GM19468 (cell line): ENCODE data around the gene MRPS5.

ENCODE experiments used
- ATAC-seq: cut with Tn5 transposase; IDR thresholded peaks from one replicate; pipeline ENCODE4 v1.9.1; 2021; ENCODE audit warnings: mild to moderate bottlenecking, moderate library complexity, moderate number of reproducible peaks; ENCODE audit not compliant: unreplicated experiment; ENCODE audit errors: extremely low read depth

Gene MRPS5

GRCh38 chr2:95121407-95122196 is at the start of gene MRPS5:
TSS of gene MRPS5 (minus strand) at chr2:95121808. CDS start at chr2:95121791, 17 bp downstream.
- ATAC-seq, result peak; percentile 87

DNA sequence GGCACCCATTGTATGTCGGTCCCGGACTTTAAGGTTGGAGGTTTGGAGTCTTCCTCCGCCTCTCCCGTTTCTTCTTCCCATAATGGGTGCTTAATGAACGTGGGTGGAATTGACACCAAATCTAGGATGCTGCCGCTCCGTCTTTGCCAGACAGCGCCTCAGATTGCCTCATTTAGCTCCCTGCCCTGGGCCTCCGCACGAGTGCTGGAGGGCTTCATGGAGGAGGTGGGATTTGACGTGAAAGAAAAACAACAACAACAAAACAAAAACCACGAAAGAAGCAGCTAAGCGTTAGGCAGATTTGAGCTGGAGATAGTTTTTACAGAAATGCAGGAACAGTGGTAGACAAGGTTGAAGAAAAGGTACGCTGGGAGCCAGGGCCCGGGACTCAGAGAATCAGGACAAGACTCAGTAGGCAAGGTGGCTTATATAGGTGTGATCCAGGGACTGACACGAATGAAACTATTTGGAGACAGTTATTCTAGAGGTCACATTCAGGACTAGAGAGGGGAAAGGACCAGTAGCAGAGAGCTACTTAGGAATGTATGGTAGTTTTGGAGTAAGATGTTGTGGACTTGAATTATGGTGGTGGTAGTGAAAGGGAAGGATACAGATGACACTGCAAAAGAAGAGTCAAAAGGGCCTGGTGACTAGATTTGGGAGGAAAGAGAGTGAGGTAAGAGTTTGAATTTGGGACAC is 44.6 kb upstream of the MRPS5 start:
- ATAC-seq, result no peak

DNA sequence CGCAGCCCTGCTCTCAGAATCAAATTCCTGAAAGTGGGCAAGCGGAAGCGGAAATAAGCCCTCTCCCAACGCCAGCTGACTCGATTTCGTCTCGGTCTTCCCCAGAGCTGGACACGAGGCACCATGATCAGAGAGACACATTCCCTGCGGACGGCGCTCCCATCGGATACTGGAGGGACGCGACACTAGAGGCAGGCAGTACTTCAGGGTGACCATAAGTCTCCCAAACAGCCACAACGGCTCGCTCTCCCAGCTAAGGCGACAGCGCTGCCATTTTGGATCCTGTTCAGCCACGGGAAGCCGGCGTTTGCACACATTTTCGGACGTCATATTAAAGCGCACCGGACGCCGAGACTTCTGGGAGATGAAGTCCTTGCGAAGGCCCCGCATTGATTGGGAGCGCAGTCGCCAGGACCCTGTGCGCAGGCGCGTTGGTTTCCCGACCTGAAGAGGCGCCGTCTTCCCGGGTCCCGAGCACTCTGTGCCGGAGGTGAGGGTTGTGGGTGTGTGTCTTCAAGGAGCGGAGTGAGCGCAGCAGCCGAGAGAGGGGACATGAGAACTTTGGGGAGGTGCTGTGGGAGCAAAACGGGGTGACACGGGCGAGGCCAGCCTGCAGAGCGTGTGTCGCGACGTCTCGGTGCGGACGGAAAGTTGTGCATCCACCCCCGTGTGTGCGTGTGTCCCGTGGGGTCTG is 43.9 kb upstream of the MRPS5 start, which contains the start of gene ZNF2:
ZNF2 (plus strand) TSS at position 439 of the 694 bp plus-strand sequence. CDS start 10,418 bp downstream, outside the sequence.
- peak; percentile 85 for ATAC-seq

GRCh38 chr2:95165030-95165370 is 43.4 kb upstream of the MRPS5 start:
- ATAC-seq, result no peak

DNA sequence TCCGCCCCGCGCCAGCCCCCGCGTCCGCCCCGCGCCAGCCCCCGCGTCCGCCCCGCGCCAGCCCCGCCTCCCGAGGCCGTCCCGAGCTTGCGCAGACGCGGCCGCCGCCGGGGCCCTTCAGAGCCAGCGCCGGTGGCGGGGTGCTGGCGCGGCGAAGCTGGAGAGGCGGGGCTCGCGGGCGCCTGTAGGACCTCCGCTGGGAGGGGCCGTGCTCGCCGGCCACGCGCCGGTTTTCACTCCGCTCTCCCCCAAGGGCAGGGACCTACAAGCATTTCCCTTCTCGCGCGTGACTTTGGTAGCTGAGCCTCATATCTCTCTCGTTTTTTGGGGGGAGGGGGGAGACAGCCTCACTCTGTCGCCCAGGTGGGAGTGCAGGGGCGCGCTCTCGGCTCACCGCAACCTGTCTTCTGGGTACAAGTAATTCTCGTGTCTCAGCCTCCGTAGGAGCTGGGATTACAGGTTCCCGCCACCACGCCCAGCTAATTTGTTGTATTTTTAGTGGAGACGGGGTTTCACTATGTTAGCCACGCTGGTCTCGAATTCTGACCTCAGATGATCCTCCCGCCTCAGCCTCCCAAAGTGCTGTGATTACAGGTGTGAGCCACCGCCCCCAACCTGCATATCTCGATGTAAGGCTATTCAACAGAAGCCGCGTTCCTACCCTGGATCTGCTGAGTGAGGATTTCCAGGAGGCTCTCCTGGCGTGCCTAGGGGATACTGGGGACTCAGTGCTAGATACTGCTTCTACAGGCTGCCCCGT is 38.3 kb upstream of the MRPS5 start, which contains the start of gene ZNF514:
ZNF514 (minus strand) TSS at position 159 of the 760 bp plus-strand sequence. CDS start 6,595 bp downstream, outside the sequence.
- peak; percentile 87 for ATAC-seq

DNA sequence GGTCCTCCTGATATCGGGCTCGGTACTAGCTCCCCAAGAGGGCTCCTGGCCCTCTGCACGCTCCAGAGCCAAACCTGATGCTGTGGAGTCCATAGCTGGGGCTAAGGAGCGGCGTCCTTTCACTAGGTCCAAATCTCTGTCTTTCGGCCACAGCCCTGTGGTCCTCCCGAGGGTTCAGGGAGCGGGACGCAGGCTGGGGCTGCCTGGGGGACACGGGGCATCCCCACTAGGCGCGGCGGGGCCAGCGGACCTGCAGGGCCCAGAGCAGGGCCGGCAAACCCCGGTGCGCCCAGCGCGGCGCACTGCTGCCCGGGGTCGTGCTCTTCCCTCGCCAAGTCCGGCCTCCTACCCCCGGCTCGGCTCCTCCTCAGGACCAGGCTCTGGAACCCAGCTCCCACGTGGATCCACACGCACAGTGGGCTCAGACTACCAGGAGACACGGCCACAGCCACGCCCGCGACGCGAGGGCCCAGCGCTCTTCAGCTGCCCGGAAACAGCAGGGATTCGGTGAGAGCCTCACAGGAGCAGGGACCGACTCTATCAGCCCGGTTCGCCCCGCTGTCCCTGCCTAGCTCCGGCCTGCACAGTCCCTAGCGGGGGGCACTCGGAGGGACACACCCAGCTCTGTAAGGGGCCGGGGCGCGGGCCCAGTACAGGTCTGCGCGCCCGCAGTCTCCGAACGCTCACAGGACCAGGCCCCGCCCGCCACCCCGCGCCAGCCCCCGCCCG is 37.4 kb upstream of the MRPS5 start:
- no peak for ATAC-seq

GRCh38 chr2:95158441-95158840 is 36.8 kb upstream of the MRPS5 start:
- no peak for ATAC-seq

DNA sequence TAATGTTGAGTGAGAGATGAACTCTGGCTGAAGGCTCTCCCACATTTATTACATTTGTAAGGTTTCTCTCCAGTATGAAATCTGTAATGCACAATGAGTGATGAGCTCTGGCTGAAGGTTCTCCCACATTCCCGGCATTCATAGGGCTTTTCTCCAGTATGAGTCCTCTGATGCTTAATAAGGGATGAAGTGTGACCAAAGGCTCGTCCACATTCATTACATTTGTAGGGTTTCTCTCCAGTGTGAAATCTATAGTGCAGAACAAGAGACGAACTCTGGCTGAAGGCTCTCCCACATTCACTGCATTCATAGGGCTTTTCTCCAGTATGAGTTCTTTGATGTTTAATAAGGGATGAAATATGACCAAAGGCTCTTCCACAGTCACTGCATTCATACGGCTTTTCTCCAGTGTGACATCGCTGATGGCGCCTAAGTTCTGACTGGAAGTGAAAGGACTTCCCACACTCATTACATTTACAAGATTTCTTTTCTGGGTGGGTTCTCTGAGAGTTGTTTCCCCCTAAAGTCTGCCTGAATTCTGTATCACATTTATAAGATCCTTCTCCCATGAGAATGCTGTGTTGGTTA is 27.9 kb upstream of the MRPS5 start:
- no peak for ATAC-seq

- ATAC-seq, result no peak
Measured at GRCh38 chr2:95143838-95144237, 22.2 kb upstream of the MRPS5 start.

DNA sequence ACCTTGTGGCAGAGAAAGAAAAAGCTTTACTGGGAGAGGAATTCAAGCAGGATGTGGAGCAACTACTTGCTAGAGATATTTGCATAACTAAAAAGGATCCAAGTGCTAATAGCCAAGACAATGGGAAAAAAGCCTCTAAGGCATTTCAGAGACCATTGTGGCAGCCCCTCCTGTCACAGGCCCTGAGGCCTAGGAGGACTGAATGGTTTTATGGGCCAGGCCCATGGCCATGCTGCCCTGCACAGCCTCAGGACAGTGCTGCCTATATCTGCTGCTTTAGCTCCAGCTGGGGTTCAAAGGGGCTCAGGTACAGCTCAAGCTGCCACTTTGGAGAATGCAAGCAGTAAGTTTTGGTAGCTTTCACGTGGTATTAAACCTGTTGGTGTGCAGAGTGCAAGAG is 17.1 kb upstream of the MRPS5 start:
- no peak for ATAC-seq

DNA sequence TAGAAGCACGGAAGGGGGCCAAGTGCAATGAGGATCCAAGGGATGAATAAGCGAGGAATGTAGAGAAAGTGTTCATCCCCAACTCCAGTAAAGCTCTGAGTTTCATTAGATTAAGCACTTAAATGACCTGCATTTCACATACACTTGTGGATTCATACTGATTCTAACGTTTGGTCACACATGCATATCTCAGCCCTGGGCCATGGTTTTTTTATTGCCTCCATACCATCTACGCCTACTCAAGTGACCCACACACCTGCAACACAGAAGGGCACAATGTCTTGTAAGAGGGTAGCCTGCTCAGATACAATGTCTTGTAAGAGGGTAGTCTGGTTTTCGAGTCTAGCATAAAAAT is 566 bp upstream of the MRPS5 start:
- ATAC-seq, result no peak

- no peak for ATAC-seq
Measured at GRCh38 chr2:95121093-95121406, 558 bp downstream of the MRPS5 start.

DNA sequence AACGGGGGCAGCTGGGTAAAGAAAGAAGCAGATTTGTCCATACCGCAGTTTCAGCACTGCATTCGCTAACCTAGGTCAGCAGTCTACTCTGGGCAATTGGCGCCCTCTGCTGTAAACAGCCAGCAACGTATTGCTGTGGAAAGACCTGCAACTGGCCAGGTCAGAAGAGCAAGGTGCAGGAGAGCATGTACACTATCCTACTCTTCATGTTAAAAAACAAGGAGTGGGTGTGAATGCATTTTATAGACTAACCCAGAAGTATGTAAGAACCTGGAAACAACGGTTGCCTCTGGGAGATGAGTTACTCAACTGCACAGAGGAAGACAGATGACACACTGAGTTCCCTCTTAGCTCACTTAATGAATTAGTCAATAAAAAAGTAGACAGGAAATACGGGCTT is 6.2 kb downstream of the MRPS5 start:
- peak; percentile 79 for ATAC-seq

GRCh38 chr2:95113464-95113863 is 8.1 kb downstream of the MRPS5 start:
- no peak for ATAC-seq

DNA sequence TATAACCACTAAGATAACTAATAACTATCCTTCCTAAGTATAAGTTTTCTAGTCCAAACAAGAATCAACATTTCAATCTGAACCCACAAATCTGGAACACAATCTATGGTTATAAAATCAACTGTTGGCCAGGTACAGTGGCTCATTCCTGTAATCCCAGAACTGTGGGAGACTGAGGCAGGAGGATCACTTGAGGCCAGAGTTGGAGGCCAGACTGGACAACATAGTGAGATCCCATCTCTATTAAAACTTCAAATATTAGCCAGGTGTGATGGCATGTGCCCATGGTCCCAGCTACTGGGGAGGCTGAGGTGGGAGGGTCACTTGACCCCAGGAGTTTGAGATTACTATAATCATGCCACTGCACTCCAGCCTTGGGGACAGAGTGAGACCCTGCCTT is 11.2 kb downstream of the MRPS5 start:
- no peak for ATAC-seq

DNA sequence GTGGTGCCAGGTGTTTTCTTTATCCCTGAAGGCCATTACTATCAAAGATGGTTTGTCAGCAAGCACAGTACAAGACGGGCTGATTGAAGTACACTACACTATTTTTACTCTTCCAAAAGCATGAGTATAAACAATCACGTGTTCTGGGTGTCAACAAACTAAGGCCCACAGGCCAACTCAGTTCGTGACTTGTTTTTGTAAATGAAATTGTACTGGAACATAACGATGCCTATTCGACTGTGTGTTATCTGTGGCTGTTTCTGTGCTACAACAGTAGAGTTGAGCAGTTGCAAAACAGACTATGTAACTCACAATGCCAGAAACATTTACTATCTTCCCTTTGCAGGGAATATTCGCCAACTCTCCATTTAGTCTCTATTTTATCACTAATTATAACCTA is 12.3 kb downstream of the MRPS5 start:
- ATAC-seq, result no peak

- ATAC-seq, result no peak
Measured at GRCh38 chr2:95106081-95106480, 15.5 kb downstream of the MRPS5 start.

DNA sequence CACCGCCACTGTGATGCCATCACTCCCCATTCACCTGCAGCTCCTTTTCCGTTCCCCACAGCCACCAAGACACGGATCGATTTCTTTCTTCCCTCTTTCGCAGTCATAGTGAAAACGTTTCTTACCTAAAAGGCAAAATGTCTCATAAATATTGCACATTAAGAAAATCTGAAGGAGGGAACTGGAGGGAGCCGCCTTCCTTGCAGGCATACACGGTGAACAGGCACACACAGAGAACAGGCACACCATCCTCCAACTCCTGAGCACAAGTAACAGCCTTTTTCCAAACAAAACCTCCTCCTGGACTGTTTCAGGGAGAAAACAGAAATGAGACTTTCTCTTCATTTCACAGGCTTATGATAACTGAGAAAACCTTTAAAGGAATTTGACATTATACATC is 17.0 kb downstream of the MRPS5 start:
- ATAC-seq, result no peak

DNA sequence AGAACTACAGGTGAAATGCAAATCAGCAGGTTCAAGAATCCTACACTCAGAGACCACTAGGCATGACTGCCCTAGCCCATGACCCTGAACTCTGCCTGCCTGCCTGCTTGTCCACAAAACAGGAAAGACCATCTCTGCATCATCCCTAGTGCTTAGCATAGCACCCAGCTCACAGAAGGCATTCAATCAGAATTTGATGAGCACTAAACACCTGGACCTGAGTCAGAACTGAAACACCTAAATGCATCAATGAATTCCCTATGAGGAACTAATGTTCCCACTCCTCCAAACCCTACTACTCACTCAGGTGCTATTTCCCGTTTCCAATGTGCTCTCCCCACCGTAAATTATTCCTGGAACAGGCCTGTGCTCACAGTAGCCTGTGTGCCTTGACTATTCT is 21.7 kb downstream of the MRPS5 start:
- no peak for ATAC-seq
